CD4-positive, alpha-beta T cell treated with Interleukin-6 at 100 ng/mL for 8 hours (primary cell): ENCODE results near the gene TRAF3.

Source experiments
- DNase-seq: peaks from one replicate; pipeline ENCODE4 v3.0.0-alpha.2; 2020; ENCODE audit warnings: mixed read lengths, low spot score

Gene TRAF3

GRCh38 chr14:102939329-102939728 is 162.1 kb downstream of the TRAF3 start:
- no peak for DNase-seq

DNA sequence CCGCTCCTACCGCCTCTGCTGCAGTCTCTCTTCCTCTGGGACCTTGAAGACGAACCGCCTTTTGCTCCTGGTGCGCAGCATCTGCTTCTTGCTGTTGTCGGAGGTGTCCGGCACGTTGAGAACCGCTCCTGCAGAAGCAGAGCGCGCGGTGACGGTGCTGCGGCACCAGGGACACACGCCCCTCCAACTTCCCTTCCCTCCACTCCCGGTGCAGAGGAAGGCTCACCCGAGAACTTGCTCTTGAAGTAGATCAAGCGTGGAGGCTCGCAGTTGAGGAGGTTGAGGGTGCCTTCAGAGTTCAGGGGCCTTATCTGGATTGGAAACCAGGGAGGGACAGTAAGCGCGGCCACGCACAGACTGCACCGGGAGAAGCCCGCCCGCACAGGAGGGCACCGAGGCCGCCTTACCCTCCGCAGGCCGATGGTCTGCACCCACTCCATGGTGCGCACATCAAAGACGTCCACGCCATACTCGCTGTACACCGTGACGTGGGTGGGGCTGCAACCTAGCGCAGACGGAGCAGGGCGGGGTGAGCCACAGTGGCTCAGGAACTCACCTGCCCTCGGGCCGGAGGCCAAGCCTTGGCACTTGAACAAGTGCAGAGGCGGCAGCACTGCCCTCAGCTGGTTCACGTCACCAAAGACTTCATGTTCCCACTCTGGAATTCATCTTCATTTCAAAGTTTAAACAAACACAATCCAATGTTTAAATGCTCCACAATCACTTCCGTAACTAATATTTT is 162.7 kb downstream of the TRAF3 start:
- no peak for DNase-seq

DNA sequence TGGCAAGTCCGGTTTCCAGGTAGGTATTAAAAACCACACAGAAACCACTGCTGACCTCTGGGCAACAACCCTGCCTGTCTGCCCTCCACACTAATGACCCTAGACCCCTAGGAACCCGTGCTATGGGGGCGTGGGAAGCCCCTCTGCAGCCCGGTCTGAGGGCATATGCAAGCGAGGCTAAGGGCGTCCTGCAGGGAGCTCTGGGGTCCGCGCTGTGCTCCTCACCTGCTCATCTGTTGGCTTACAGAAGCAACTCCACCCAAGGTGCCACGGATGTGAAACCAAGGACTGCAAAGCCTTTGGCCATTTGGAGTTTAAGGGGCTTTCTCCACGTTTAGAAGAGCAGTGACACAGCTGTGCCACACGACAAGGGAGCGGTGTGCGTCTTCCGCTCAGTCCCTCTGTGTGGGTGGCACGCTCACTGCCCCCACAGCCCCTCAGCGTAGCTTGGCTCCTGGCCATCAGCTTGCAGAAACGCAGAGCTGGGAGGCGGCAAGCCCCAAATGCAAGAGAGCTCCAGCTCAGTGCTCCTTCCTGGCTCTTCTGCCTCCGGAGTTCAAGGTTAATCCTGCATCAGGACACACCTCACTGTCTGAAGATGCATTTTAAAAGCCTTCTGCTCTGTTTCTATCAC is 163.6 kb downstream of the TRAF3 start:
- no peak for DNase-seq

DNA sequence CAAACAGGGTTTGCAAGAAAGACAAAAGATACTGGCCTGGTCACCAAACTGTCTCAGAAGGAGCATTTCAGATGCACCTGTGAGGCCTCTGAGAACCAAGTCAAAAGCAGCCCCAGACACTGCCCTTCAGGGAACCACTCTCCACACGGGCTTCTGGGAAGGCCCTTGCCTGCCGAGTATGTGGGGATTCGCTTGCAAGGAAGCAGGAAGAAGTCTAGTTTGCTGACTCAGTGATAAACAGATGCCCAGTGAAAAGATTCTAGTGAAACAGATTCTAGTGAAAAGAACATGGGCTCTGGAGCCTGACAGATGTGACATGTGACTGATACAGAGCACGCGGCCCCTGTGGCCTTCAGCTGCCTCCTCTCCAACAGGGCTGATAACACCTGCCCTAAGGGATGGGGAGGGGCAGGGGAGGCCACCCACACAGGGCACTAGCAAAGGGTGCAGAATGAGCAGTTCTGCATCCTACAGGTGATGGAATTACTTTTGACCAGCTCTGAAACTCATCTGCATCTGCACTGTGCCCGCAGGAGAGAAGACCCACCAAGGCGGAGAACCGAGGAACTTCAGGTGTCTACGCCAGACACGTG is 164.3 kb downstream of the TRAF3 start:
- no peak for DNase-seq

- no peak for DNase-seq
Observed at GRCh38 chr14:102942069-102942468, 164.8 kb downstream of the TRAF3 start.

DNA sequence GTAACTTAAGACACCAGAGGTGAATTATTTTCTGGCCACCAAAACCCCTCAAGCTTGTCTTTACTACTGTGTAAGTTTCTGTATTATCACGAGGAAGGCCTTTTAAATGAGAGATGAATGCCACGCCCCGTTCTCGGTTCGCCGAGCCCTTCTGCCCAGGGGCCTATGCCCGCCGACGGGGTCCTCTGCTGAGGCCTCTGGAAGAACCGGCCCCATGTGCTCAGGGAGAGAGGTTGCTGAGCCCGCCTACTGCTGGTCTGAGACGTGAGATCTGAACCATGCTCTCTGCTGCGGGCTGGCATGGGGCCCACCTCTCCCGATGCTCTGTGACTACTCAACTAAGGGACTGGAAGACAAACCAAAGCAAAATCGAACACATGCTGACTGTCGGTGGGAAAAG is 166.2 kb downstream of the TRAF3 start:
- DNase-seq, result no peak

- DNase-seq, result no peak
Observed at GRCh38 chr14:102943979-102944378, 166.7 kb downstream of the TRAF3 start.

DNA sequence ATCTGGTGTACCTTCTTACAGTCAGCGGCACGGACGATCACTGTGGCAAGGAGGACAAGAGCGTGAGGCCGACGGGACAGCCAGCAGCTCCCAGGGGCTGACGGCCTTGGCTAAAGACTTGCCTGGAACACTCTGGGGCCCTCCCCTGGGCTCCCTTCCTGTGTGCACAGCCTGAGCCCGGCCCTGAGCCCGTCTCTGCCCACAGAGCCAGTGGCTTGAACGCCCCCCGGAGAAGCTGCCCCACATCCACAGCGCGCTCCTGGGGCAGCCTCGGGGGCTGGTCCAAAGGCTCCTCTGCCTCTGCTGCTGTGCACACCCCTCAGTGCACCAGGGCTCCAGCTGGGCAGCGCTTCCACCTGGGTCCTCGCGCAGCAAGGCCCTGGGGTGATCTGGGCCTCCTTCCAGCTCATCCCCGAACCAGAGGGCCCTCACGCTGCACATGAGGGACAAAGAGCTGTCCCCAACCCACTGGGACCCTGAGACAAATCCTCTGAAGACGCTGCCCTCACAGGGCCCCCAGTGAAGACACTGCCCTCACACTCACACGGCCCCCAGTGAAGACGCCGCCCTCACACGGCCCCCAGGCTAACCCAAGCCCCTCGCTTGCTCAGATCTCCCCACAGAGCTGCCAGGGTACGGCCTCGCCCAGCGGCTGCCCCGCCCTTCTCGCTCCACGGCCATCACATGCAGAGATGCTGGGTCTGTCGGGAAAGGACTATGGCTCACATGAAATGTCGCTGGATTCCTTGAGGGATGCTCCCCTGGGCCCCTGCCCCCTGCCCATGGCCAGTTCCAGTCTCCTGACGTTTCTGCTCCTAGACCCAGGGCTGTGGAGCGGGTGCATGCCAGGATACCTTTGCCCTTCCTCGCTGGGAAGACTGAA is 167.4 kb downstream of the TRAF3 start:
- DNase-seq, result no peak

DNA sequence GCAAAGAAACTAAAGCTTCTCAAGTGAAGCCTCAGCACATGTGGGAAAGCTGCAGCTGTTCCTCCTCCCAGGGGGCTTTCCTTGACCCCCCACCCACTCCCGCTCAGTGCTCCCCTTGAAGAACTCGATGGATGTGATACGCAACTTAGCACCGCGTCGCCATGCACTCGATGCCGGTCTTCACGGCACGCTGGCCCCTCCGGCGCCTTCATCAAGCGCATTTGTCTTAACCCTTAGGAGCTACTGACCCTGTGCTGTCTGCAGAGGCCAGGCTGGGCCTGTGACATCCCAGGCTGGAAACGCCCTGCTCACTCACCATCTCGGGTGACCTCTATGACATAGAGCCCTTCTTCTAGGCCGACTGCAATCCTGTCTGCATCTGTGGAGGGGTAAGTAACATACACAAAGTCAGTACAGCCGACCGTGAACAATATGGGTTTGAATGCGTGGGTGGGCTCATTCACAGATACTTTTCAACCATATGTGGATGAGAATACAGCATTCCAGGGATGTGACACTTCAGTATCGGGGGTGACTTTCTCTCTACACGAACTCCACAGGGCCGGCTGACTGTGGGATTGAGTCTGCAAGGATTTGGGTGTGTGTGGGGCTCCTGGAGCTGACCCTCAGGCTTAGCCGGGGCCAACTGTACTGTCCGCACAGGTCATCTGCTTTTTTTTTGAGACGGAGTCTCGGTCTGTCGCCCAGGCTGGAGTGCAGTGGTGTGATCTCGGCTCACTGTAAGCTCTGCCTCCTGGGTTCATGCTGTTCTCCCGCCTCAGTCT is 168.3 kb downstream of the TRAF3 start:
- DNase-seq, result no peak

GRCh38 chr14:102947321-102948103 is 170.3 kb downstream of the TRAF3 start:
- DNase-seq, result no peak

- DNase-seq, result no peak
Observed at GRCh38 chr14:102948698-102949061, 171.4 kb downstream of the TRAF3 start.

- peak; percentile 48 for DNase-seq
Observed at GRCh38 chr14:102949062-102949800, 172.0 kb downstream of the TRAF3 start.

GRCh38 chr14:102949801-102950451 is 172.7 kb downstream of the TRAF3 start:
- DNase-seq, result no peak

- no peak for DNase-seq
Observed at GRCh38 chr14:102951034-102951433, 173.8 kb downstream of the TRAF3 start.

DNA sequence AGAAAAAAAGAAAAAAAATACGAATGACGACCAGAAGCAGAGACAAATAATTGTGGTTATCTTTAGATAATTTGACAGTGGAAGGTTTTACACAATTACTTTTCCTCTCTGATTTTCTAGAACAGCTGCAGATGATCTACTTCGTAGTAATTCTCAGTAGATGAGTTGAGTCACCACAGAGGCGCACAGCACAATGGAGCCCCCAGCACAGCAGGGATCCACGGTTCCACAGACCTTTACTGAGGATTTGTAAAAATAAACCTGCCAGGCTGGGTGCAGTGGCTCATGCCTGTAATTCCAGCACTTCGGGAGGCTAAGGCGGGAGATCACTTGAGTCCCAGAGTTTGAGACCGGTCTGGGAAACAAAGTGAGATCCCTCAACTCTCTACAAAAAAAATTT is 174.6 kb downstream of the TRAF3 start:
- DNase-seq, result no peak

GRCh38 chr14:102952276-102952675 is 175.0 kb downstream of the TRAF3 start:
- no peak for DNase-seq

- DNase-seq, result no peak
Observed at GRCh38 chr14:102953100-102953499, 175.9 kb downstream of the TRAF3 start.

DNA sequence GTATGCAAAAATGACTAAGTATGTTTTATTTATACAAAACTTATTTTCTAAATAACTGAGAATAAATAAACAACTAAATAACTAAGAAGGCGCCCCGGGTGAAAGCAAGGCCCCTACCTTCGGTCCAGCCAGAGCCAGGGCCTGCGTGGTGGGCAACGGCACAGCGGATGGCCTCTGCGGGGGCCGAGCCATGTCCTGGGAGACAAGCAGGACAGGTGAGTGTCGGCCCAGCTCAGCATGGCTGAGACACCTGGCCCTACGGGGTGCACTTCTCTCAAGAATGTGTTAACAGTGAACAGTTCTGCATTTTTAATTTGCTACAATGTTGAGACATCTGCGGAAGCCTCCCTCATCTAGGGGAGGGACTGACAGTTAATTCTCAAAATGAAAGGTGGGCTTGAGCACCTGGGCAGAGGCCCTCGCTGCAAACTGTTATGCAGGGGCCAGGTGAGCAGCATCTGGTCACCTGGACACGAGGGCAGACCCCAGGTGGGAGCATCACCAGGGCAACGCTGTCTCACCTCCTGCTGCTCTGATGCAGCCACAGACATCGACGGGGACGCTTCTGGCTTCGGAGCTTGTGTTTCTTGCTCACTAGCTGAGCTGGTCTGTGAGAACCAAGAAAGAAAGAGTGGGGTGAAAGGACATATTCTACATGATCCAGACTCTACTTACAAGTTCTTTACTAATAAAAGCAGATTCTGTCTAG is 177.0 kb downstream of the TRAF3 start:
- DNase-seq, result no peak
